ENCODE results near the gene FGFR4.
"Not testable (repeated sequence)": the region's sequence is repeated elsewhere in the genome, so short reads cannot be mapped to it uniquely, and the experiment has no call there.

GRCh38 chr5:177048531-177048930 lies 38.2 kb upstream of the FGFR4 start:
- not testable (repeated sequence) for TF ChIP-seq CTCF (IDR thresholded peaks at IDR 0.05; ENCODE audit: control extremely low read depth in 1 of 3, insufficient read depth in 1 of 3, low read depth in 1 of 3, low read length in 3 of 3); SUZ12 (IDR thresholded peaks at IDR 0.05; ENCODE audit: low read length); EZH2 (IDR thresholded peaks at IDR 0.05; ENCODE audit: low read depth, low read length, severe bottlenecking); POLR2AphosphoS5 (IDR thresholded peaks at IDR 0.05; ENCODE audit: low read depth, low read length); SRF (IDR thresholded peaks at IDR 0.05; ENCODE audit: low read depth, low read length); SAP30 (IDR thresholded peaks at IDR 0.05; ENCODE audit: insufficient read depth, insufficient replicate concordance, low read length); TAF1 (IDR thresholded peaks at IDR 0.05; ENCODE audit: low read depth, low read length); EP300 (IDR thresholded peaks at IDR 0.05; ENCODE audit: borderline replicate concordance in 1 of 2, low read depth in 2 of 2, low read length in 2 of 2)
